Adrenal gland (tissue), 12 donors: ENCODE results near the gene FSD2. TPM values are rescaled to one million over a fixed set of nuclear protein-coding genes. Genes with fewer than 3 reads are reported as not detected.

Source experiments
- DNase-seq, 7 donors: peaks; one replicate each; pipeline ENCODE4 v3.0.0-alpha.2; 2019 to 2020
- H3K27ac ChIP-seq, 5 donors: fragments of 200-600 bp; sonication (generic) in 4 of 5; 1 replicate in 3 of 5; 2 replicates in 2 of 5; pipeline versions ENCODE4 v1.5.1 to v1.8.0; 2016 to 2020; ENCODE audit warnings: mild to moderate bottlenecking in 1 of 5
- H3K27me3 ChIP-seq: fragments of 200-600 bp; 2 replicates; pipeline ENCODE4 v1.8.0; 2021
- H3K36me3 ChIP-seq, 2 donors: fragments of 200-600 bp; replicated peaks in 1 of 2; 1 replicate in 1 of 2; 2 replicates in 1 of 2; pipeline versions ENCODE4 v1.5.1 to v1.8.0; 2018 to 2022
- H3K4me1 ChIP-seq, 2 donors: fragments of 200-600 bp; replicated peaks in 1 of 2; 1 replicate in 1 of 2; 2 replicates in 1 of 2; pipeline versions ENCODE4 v1.5.1 to v1.8.0; 2018 to 2021
- H3K4me3 ChIP-seq, 4 donors: fragments of 200-600 bp; sonication (generic) in 3 of 4; one replicate each; pipeline ENCODE4 v1.5.1; 2016 to 2018
- H3K9me3 ChIP-seq, 3 donors: fragments of 200-600 bp; sonication (generic) in 1 of 3; replicated peaks in 1 of 3; 1 replicate in 2 of 3; 2 replicates in 1 of 3; pipeline versions ENCODE4 v1.5.1 to v1.8.0; 2016 to 2021
- POLR2A ChIP-seq, 2 donors: fragments of 450-650 bp; IDR thresholded peaks; one replicate each; pipeline ENCODE4 v1.6.1; 2017; ENCODE audit warnings: antibody characterized with exemption in 2 of 2, mild to moderate bottlenecking in 2 of 2, moderate library complexity in 1 of 2
- WGBS, 4 donors: extraction: QIAGEN DNeasy Blood & Tissue Kit in 2 of 4; methylation state at CpG; one replicate each; pipeline versions ENCODE4 v1.1.5 to v1.1.7; 2013 to 2017; 5-methylcytosine and 5-hydroxymethylcytosine counted together
- intact Hi-C, 2 donors: fragments of 100-400 bp; cut with DNase I; formaldehyde crosslinking; loops; one replicate each; pipeline versions ENCODE4 v1.14.1 to v1.15.0; 2022 to 2023
- polyA plus RNA-seq, 3 donors: library from polyadenylated mRNA; stranded (reverse); fragments of 200-250 nt in 2 of 3; fragments of 350-450 nt in 1 of 3; fragmentation: Illumina TruSeq in 1 of 3; extraction: RNeasy Lipid Tissue Mini Kit (QIAGEN cat#74804) in 1 of 3; gene quantifications; one replicate each; pipeline ENCODE4 v1.2.3, GENCODE V29; 2013 to 2014
- total RNA-seq, 9 donors: library from RNA; depleted of rRNA in 4 of 9; stranded (reverse); fragments of >200 nt in 4 of 9; fragments of 120-200 nt in 1 of 9; fragmentation: NEBNext Ultra II Directional in 1 of 9; extraction: Animal tissue kit (Norgen Biotek cat#: 25700) in 1 of 9; gene quantifications; one replicate each; pipeline versions ENCODE4 v1.1.0 to v1.2.4, GENCODE V29; 2013 to 2023
- TF ChIP-seq, protein P1 (sequence below), 6 experiments: fragments of 450-650 bp in 4 of 6; fragments of 200-600 bp in 2 of 6; sonication (generic) in 1 of 6; IDR thresholded peaks; 1 replicate in 5 of 6; 2 replicates in 1 of 6; pipeline versions ENCODE4 v1.5.1 to v1.8.0; 2016 to 2021; ENCODE audit warnings: antibody characterized with exemption in 6 of 6, mild to moderate bottlenecking in 2 of 6, moderate library complexity in 1 of 6
- donor health status: healthy with polysubstance abuse.
- donor health status: Bipolar disorder and iron deficiency.
- donor health status: DM: yes; HTN: yes; CAD: no.
- donor health status: DM: no; HTN: no; CAD: no.
- donor health status: DM: no; HTN: no; CAD: no.
- donor health status: DM: yes; HTN: yes; CAD: no.

The FSD2 gene
- total and polyA plus RNA-seq, 12 donors = 0.03 to 0.06 TPM; not detected in 10

DNA sequence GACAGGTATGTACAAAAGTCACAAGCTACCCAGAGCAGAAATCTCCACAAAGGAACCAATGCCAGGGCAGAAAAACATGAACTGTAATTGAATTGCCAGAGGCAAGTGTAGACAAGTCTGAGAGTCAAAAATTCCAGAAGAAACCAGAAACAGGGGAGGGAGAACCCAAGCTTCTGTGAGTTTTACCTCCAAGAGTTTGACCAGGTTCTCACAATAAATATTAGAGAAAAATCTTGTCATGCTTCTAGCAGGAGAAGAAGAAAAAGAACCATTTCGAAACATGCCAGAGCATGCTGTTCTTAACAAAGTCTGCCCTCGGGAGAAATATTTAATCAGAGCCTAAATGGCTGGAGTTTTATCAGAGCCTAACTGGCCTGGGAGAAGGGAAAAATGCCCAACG is 63.7 kb downstream of the FSD2 start:
- H3K36me3 ChIP-seq = no peaks in the 10 kb centered on the region
- no peaks in the 10 kb centered on the region for H3K4me1 ChIP-seq
- no peak overlapping the region for H3K4me3 ChIP-seq
- H3K9me3 ChIP-seq = no peaks in the 10 kb centered on the region
- H3K27me3 ChIP-seq = no peaks in the 10 kb centered on the region
- TF ChIP-seq, protein P1, sequence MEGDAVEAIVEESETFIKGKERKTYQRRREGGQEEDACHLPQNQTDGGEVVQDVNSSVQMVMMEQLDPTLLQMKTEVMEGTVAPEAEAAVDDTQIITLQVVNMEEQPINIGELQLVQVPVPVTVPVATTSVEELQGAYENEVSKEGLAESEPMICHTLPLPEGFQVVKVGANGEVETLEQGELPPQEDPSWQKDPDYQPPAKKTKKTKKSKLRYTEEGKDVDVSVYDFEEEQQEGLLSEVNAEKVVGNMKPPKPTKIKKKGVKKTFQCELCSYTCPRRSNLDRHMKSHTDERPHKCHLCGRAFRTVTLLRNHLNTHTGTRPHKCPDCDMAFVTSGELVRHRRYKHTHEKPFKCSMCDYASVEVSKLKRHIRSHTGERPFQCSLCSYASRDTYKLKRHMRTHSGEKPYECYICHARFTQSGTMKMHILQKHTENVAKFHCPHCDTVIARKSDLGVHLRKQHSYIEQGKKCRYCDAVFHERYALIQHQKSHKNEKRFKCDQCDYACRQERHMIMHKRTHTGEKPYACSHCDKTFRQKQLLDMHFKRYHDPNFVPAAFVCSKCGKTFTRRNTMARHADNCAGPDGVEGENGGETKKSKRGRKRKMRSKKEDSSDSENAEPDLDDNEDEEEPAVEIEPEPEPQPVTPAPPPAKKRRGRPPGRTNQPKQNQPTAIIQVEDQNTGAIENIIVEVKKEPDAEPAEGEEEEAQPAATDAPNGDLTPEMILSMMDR (IDR thresholded peaks at IDR 0.05) = no peak
- TF ChIP-seq POLR2A (IDR thresholded peaks at IDR 0.05) = no peak
- intact Hi-C loops = no loop called here
- no peak for DNase-seq
- no peak overlapping the region for H3K27ac ChIP-seq
- WGBS, 4 donors = 88 to 94% (median 91%) methylated on average over 3 of the region's 3 CpGs

DNA sequence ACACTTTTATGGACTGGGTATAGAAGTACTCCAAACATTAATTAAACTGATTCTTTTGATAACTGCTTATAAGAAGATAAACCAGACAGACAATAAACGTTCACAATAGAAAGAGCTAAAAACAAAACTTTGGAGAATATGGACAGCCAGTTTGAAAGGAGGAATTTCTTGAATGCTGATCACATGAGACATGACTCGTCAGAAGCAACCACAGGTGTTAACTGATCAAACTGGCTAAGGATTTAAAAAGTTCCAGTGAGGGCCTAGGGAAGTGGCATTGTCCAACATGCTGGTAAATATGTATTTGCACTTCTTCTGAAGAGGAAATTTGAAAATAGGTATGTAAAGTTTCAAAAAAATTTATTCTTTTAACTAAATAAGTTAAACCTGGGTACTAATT is 66.8 kb downstream of the FSD2 start:
- no peaks in the 10 kb centered on the region for H3K4me1 ChIP-seq
- intact Hi-C loops = no loop called here
- no peak for TF ChIP-seq POLR2A (IDR thresholded peaks at IDR 0.05)
- TF ChIP-seq, protein P1 (IDR thresholded peaks at IDR 0.05) = no peak
- no peak overlapping the region for H3K27ac ChIP-seq
- H3K36me3 ChIP-seq = no peaks in the 10 kb centered on the region
- DNase-seq = no peak
- WGBS, 4 donors = 71 to 77% (median 74%) methylated on average over 2 of the region's 2 CpGs
- H3K4me3 ChIP-seq = no peak overlapping the region
- no peaks in the 10 kb centered on the region for H3K27me3 ChIP-seq
- H3K9me3 ChIP-seq = no peaks in the 10 kb centered on the region

DNA sequence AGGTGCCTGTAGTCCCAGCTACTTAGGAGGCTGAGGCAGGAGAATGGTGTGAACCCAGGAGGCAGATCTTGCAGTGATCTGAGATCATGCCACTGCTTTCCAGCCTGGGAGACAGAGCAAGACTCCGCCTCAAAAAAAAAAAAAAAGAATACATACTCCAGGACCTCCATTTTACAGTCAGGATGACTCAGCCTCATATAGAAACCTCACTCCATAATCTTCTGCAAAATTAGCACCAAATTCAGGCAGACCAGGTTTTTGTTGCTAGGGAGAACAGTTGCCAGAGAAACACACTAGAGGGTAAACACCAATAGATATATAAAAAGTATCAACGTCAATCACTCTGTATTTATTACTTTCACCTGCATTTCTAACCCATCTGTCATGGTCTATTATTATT is 67.9 kb downstream of the FSD2 start:
- DNase-seq = no peak
- H3K4me1 ChIP-seq = no peaks in the 10 kb centered on the region
- no peaks in the 10 kb centered on the region for H3K9me3 ChIP-seq
- 78 to 93% (median 85%) methylated on average over 2 of the region's 2 CpGs for WGBS, 4 donors
- H3K27me3 ChIP-seq = no peaks in the 10 kb centered on the region
- intact Hi-C loops = no loop called here
- H3K36me3 ChIP-seq = no peaks in the 10 kb centered on the region
- H3K27ac ChIP-seq = no peak overlapping the region
- TF ChIP-seq, protein P1 (IDR thresholded peaks at IDR 0.05) = no peak
- TF ChIP-seq POLR2A (IDR thresholded peaks at IDR 0.05) = no peak
- H3K4me3 ChIP-seq = no peak overlapping the region

DNA sequence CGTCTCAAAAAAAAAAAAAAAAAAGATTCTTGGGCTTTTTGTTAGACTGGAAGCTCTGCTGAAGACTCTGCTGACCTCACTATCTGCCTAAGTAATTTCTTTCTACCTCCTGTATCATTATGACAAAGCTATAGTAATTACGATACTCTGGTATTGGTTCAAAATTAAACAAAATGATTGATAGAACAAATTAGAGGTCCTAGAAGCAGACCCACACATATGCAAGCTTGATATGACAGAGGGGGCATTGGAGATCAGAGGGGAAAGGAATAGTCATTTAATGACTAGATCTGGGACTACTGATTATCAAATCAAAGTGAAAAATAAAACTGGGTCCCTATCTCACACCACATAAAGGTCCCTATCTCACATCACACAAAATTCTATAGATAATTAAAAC is 74.3 kb downstream of the FSD2 start:
- intact Hi-C loops = no loop called here
- H3K27ac ChIP-seq = no peak overlapping the region
- DNase-seq = no peak
- no peaks in the 10 kb centered on the region for H3K27me3 ChIP-seq
- H3K9me3 ChIP-seq = no peaks in the 10 kb centered on the region
- no peaks in the 10 kb centered on the region for H3K36me3 ChIP-seq
- TF ChIP-seq, protein P1 (IDR thresholded peaks at IDR 0.05) = no peak
- no peak for TF ChIP-seq POLR2A (IDR thresholded peaks at IDR 0.05)
- 87 to 93% (median 90%) methylated on average over 2 of the region's 2 CpGs for WGBS, 4 donors
- H3K4me3 ChIP-seq = no peak overlapping the region
- H3K4me1 ChIP-seq = no peaks in the 10 kb centered on the region
